C4-2B (cell line): Measurements from ENCODE around the gene MOCS2.

Source experiments
- H3K27ac ChIP-seq: fragments of 450-650 bp; 2 replicates; pipeline ENCODE4 v1.5.1; 2017
- CTCF ChIP-seq: fragments of 450-650 bp; conservative IDR thresholded peaks from 2 replicates; pipeline ENCODE4 v1.5.1; 2017; ENCODE audit warnings: mild to moderate bottlenecking
- ZFX ChIP-seq: fragments of 450-650 bp; IDR thresholded peaks from 2 replicates; pipeline ENCODE4 v1.6.1; 2017

MOCS2 gene, protein sequence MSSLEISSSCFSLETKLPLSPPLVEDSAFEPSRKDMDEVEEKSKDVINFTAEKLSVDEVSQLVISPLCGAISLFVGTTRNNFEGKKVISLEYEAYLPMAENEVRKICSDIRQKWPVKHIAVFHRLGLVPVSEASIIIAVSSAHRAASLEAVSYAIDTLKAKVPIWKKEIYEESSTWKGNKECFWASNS

GRCh38 chr5:53109443-53110127, at the start of gene MOCS2:
MOCS2 (minus strand) TSS chr5:53109757; CDS start chr5:53107174, 2,583 bp downstream.
- H3K27ac ChIP-seq: peak within 1 kb of the TSS; percentile 75
- TF ChIP-seq CTCF (no peak), ZFX (peak; percentile 46)

- no peak overlapping the region for H3K27ac ChIP-seq
- TF ChIP-seq CTCF: no peak
- no peak for TF ChIP-seq ZFX
Measured at GRCh38 chr5:53151713-53152458, 42.3 kb upstream of the MOCS2 start.

DNA sequence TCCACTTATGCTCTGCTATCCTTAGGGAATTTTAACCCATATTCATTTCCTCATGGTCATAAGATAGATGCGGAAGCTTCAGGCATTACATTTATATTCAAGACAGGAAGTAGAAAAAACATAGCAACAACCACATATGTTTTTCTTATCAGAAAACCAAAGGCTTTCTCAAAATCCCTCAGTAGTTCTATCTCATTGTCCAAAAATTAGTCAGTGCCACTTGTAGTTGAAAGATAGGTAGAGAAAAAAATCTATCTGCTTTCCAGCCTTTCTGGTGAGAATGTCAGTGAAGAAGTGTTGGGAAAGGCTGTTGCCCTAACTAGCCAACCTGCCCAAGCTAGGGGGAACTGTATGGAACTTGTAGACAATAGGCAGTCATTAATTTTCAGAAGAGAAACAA, 23.5 kb upstream of the MOCS2 start:
- no peak overlapping the region for H3K27ac ChIP-seq
- TF ChIP-seq CTCF (no peak), ZFX (no peak)

DNA sequence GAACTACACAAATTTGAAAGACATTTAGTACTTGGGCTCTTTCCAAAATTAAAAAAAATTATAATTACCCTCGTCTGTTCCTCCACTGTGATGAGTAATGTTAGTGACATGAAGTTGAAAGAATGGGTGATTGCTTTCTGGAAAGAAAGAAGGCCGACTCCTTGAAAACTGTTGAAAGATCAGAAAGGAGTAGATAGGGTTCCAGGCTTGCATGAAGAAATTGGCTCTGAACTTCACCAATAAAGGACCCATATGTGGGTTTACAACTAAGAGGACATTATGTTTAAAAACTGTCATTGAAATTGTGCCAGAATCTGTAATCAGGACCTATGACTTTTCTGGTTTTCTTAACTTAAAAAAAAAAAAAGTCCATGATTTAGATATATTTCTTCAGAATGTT, 20.7 kb upstream of the MOCS2 start:
- no peak for TF ChIP-seq ZFX
- no peak for TF ChIP-seq CTCF
- H3K27ac ChIP-seq: no peak overlapping the region

DNA sequence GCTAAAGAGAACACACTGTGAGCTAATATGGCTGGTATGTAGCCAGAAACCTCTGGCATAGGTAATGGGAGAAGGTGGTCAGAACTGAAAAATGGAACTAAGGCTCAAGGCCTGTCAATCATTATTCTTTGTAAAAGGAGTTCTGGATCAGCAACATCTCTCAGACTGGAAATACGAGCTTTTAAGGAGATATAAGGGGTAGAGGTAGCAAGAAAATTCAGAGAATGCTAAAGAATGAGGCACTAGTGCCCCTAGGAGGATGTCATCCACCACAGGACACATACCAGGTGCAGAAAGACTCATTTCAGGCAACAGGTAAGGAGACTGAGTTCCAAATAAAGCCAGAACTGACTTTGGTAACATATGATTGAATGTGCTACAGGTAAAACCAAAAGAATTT, 18.9 kb upstream of the MOCS2 start:
- no peak overlapping the region for H3K27ac ChIP-seq

DNA sequence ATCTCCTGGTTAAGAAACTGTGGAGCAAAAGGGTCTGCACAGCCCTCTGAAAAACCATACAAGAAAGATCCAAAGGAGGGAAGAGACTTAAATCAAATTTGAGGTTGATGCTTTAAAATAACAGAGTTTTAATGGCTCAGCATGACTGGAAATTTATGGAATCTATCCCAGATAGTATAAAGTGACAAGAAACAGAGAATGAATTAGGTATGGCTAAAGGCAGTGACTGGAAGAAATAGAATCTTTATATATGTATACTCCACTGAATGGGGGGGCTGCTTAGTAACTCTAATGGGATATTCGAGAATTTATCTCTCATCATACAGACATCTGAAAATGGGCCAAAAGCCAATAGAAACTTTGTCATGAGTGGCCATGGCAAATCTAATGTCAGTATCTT, 17.6 kb upstream of the MOCS2 start:
- H3K27ac ChIP-seq: no peak overlapping the region
- TF ChIP-seq ZFX: no peak
- TF ChIP-seq CTCF: no peak

More for the DNA sequence above, 18.9 kb upstream of the MOCS2 start:
- no peak for TF ChIP-seq CTCF
- TF ChIP-seq ZFX: no peak

DNA sequence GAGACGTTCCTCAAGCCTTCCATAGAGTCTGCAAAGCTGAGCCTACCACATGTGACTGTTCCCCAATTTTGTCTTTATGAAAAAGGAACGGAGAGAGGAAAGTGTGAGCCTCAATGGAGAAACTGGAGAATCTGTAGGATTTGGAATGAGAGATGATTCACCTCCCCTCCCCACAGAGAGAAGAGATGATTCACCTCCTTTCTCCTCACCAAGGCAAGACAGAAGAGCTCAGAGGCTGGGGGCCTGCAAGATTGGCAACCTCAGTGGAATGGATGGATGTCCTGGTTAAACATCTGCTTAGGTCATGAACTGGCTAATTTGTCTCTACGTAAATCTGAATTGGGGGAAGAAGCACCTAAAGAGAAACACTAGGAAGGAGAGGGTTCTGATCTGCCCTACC, 17.0 kb upstream of the MOCS2 start:
- H3K27ac ChIP-seq: no peak overlapping the region
- TF ChIP-seq CTCF (no peak), ZFX (no peak)
